Omental fat pad (tissue), 4 donors: ENCODE measurements around the gene COL23A1. TPM values are rescaled to one million over a fixed set of nuclear protein-coding genes. Genes with fewer than 3 reads are reported as not detected.

ENCODE experiments used
- ATAC-seq: fragments of 150-250 bp; one replicate; pipeline ENCODE4 v1.9.1; 2016; ENCODE audit warnings: mild to moderate bottlenecking, moderate library complexity; ENCODE audit not compliant: low FRiP score
- DNase-seq: peaks from one replicate; pipeline ENCODE4 v3.0.0-alpha.2; 2019; ENCODE audit warnings: low spot score
- total RNA-seq, 4 donors: library from RNA; depleted of rRNA; stranded (reverse); fragments of >200 nt; gene quantifications; one replicate each; pipeline ENCODE4 v1.1.0, GENCODE V29; 2016
- TF ChIP-seq, protein P1 (sequence below), 3 donors: fragments of 450-650 bp; IDR thresholded peaks; one replicate each; pipeline ENCODE4 v1.5.1; 2016 to 2017; ENCODE audit warnings: antibody characterized with exemption in 3 of 3, mild to moderate bottlenecking in 3 of 3, moderate library complexity in 2 of 3

Gene COL23A1
- total RNA-seq, 4 donors from 2014 or later, result 0.12 to 1.0 (median 0.49) TPM

DNA sequence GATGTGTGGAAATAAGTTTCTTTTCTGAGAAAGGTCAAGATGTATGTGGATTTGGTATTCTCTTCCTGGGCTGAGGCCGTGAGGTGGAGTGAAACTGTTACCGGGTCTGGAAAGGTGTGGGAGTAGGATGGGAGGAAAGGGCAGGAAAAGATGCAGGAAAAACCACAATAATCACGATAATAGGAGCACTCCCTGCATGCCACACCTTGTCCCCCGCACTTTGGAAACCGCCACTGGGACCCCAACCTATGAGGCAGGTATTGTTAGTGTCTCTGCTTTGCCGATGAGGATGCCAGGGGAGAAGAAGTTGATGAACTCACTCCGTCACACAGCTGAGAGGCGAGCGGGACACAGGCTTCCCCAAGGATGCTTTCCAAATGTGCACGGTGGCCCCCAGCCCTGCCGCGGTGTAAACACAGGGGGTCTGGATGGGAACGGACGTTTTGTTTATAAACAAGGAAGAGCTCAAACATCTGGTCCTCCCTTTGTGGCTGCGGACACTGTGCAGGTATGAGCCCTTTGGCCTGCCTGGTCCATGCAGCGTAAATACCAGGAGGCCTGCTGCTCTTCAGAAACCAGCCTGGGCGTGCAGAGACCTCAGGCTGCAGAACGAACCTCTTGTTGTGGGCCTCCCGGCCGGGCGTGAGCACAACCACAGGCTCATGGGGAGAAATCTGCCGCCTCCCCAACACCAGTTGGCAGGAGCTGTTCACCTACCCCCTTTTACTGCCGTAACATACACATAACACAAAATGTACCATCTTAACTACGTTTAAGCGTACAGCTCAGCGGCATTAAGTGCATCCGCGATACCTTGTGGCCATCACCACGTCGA lies 126.7 kb downstream of the COL23A1 start:
- no peak for ATAC-seq
- TF ChIP-seq, protein P1, sequence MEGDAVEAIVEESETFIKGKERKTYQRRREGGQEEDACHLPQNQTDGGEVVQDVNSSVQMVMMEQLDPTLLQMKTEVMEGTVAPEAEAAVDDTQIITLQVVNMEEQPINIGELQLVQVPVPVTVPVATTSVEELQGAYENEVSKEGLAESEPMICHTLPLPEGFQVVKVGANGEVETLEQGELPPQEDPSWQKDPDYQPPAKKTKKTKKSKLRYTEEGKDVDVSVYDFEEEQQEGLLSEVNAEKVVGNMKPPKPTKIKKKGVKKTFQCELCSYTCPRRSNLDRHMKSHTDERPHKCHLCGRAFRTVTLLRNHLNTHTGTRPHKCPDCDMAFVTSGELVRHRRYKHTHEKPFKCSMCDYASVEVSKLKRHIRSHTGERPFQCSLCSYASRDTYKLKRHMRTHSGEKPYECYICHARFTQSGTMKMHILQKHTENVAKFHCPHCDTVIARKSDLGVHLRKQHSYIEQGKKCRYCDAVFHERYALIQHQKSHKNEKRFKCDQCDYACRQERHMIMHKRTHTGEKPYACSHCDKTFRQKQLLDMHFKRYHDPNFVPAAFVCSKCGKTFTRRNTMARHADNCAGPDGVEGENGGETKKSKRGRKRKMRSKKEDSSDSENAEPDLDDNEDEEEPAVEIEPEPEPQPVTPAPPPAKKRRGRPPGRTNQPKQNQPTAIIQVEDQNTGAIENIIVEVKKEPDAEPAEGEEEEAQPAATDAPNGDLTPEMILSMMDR (IDR thresholded peaks at IDR 0.05), result no peak
- no peak for DNase-seq

DNA sequence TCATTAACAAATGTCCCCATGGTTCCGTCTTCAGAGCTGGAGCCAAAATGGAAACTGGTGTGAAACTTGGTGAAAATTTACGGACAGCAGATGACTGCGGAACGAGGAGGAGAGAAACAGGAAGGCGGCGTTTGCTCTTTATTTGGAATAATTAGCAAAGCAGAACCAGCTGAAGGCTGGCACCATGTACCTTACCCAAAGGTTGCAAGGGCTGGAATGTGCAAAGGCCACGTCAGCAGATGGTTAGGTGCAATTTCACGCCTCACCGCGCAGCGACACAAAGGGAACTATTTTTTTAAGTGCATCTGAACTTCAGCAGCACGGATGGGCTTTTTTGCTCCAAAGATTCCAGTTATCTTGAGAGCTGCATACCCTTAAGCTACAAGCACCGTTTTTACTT lies 127.4 kb downstream of the COL23A1 start:
- TF ChIP-seq, protein P1 (IDR thresholded peaks at IDR 0.05), result no peak
- no peak for DNase-seq
- no peak for ATAC-seq

DNA sequence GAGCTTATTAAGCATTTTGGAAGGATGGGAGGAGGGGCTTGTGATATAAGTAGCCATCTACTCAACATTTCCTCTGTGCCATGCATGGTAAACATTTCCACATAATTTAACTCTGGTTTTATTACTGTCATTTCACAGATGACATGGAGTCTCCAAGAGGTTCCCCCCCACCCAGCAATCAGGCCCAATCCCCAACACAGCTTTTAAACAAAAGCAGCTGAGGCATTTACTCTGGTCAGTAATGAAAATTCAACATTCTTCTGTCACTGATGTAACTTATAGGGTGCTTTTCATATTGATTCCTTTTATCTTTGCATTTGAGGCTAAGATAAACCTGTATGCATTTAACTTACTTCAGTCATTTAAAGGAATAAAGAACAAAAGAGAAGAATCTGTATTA lies 128.1 kb downstream of the COL23A1 start:
- no peak for ATAC-seq
- DNase-seq, result no peak

DNA sequence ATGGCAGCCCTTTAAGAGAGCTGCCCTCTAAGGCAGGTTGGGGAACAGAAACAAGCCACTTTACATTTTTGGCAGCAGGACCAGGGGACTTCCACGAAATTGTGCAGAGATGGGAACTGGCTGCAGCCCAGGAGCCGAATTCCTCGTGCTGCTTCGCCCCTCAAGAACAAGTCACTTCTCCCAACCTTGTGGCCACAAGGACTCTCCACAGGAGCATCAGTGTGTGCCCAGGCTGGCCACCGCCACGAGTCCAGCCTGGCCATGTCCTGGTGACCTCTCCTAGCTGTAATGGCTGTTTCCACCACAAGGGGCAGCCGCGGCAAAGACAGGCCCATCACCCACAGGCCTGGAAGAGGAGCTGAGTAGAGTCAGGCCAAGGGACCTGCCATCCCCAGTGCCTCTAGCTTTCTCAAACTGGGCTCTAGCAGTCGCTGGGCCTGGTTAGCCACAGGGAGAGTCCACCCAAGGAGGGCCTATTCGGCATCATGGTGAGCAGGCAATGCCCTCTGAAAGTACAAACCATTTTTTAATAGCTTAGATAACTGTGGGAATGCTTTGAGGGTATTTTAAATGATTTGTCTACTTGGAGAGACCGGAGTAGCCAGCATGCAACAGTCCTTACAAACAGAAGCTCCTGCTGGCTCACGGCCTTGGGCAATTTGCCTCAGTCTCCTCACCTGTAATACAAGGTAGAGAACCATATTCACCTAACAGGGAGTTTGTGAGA lies 129.0 kb downstream of the COL23A1 start:
- no peak for ATAC-seq
- peak; percentile 69 for DNase-seq
- TF ChIP-seq, protein P1 (IDR thresholded peaks at IDR 0.05), result peak in 1 of 3 donors; percentile 67

More for the DNA sequence above, 128.1 kb downstream of the COL23A1 start:
- TF ChIP-seq, protein P1 (IDR thresholded peaks at IDR 0.05), result no peak

DNA sequence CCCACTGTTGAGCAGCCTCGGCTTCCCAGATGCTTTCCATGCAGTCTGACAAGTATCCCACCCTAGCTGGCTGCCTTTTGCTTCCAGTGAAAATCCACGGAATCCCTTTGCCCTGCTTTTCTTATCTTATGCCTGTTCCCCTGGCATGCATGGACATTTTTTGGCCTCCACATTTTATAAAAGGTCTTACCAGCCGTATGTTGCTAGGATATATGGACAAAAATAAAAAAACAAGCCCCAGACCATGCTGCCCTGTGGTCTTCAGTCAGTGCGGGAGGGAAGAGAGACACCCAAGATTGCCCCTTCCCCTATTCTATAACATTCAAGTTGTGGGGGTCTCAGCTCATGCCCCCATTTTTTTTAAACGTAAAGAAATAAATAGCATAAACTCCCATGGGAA lies 129.6 kb downstream of the COL23A1 start:
- DNase-seq, result no peak
- TF ChIP-seq, protein P1 (IDR thresholded peaks at IDR 0.05), result no peak
- no peak for ATAC-seq

DNA sequence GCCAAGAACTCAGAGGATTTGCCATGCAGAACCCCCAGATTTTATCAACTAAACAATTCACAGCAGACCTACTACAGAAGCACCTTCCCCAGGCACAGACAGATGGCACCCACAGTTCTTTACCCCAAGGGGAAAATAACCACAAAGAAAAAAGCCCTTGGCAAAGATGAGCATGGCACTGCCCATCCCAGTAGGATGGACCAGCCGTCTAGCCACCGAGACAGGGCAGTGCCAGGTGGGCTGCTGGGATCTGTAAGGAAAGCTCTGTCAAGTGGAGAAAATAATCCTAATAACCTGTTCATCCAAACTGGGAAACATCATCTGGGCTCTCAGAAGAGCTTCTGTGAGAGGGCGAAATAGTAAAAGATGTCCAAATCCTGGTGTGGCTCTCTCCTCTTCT lies 130.0 kb downstream of the COL23A1 start:
- ATAC-seq, result no peak
- no peak for DNase-seq
- TF ChIP-seq, protein P1 (IDR thresholded peaks at IDR 0.05), result no peak
